GM19438 (cell line): ENCODE data around the gene GABBR2.
"Not testable (repeated sequence)": the region's sequence is repeated elsewhere in the genome, so short reads cannot be mapped to it uniquely, and the experiment has no call there.

ENCODE experiments used
- ATAC-seq: cut with Tn5 transposase; IDR thresholded peaks from one replicate; pipeline ENCODE4 v1.9.1; 2021; ENCODE audit warnings: low read depth; ENCODE audit not compliant: unreplicated experiment

The GABBR2 gene

GRCh38 chr9:98495530-98495929 is 213.2 kb downstream of the GABBR2 start:
- no peak for ATAC-seq

GRCh38 chr9:98494852-98495251 is 213.9 kb downstream of the GABBR2 start:
- no peak for ATAC-seq

GRCh38 chr9:98491828-98492227 is 216.9 kb downstream of the GABBR2 start:
- ATAC-seq = no peak

GRCh38 chr9:98491231-98491651 is 217.5 kb downstream of the GABBR2 start:
- no peak for ATAC-seq

GRCh38 chr9:98488571-98489312 is 220.0 kb downstream of the GABBR2 start:
- no peak for ATAC-seq

- no peak for ATAC-seq
Measured at GRCh38 chr9:98485706-98486105, 223.0 kb downstream of the GABBR2 start.

GRCh38 chr9:98484162-98484561 is 224.6 kb downstream of the GABBR2 start:
- ATAC-seq = no peak

- no peak for ATAC-seq
Measured at GRCh38 chr9:98482226-98482625, 226.5 kb downstream of the GABBR2 start.

GRCh38 chr9:98481676-98482075 is 227.1 kb downstream of the GABBR2 start:
- ATAC-seq = no peak

GRCh38 chr9:98479967-98480847 is 228.5 kb downstream of the GABBR2 start:
- ATAC-seq = no peak

- ATAC-seq = no peak
Measured at GRCh38 chr9:98479449-98479848, 229.3 kb downstream of the GABBR2 start.

- no peak for ATAC-seq
Measured at GRCh38 chr9:98477884-98478283, 230.9 kb downstream of the GABBR2 start.

GRCh38 chr9:98472216-98472615 is 236.5 kb downstream of the GABBR2 start:
- ATAC-seq = no peak

GRCh38 chr9:98471185-98471584 is 237.6 kb downstream of the GABBR2 start:
- no peak for ATAC-seq

- ATAC-seq = no peak
Measured at GRCh38 chr9:98468567-98469239, 240.0 kb downstream of the GABBR2 start.

- no peak for ATAC-seq
Measured at GRCh38 chr9:98465799-98466198, 242.9 kb downstream of the GABBR2 start.

- ATAC-seq = not testable (repeated sequence)
Measured at GRCh38 chr9:98464156-98464690, 244.5 kb downstream of the GABBR2 start.

- no peak for ATAC-seq
Measured at GRCh38 chr9:98462310-98462709, 246.4 kb downstream of the GABBR2 start.

- no peak for ATAC-seq
Measured at GRCh38 chr9:98460704-98461103, 248.0 kb downstream of the GABBR2 start.

- no peak for ATAC-seq
Measured at GRCh38 chr9:98457726-98458370, 250.9 kb downstream of the GABBR2 start.
